ENCODE measurements around the gene CAMTA2. TPM values are rescaled to one million over a fixed set of nuclear protein-coding genes. Genes with fewer than 3 reads are reported as not detected.

The CAMTA2 gene
- total RNA-seq, 1 experiment from 2014 or later: 9.2 TPM

- TF ChIP-seq ZNF281 (CRISPR knock-in tag; IDR thresholded peaks at IDR 0.05) (no peak; the same call in 1 of the 2 replicates), ARID4B (CRISPR knock-in tag; IDR thresholded peaks at IDR 0.05; ENCODE audit: borderline replicate concordance) (no peak), FOXK1 (CRISPR knock-in tag; IDR thresholded peaks at IDR 0.05) (0 out of 2 replicates have a peak, but pooled peaks have one; percentile 48)
- TF ChIP-seq, protein P1, sequence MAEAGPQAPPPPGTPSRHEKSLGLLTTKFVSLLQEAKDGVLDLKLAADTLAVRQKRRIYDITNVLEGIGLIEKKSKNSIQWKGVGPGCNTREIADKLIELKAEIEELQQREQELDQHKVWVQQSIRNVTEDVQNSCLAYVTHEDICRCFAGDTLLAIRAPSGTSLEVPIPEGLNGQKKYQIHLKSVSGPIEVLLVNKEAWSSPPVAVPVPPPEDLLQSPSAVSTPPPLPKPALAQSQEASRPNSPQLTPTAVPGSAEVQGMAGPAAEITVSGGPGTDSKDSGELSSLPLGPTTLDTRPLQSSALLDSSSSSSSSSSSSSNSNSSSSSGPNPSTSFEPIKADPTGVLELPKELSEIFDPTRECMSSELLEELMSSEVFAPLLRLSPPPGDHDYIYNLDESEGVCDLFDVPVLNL (CRISPR knock-in tag; IDR thresholded peaks at IDR 0.05; ENCODE audit: borderline replicate concordance, low read depth): peak; percentile 80; the same call in 1 of the 2 replicates
Observed at GRCh38 chr17:4948166-4948930, 39.1 kb downstream of the CAMTA2 start, which contains the start of gene PFN1 (continued).

GRCh38 chr17:4947411-4948165 is 39.9 kb downstream of the CAMTA2 start:
- ChIA-PET CTCF (interaction anchor here (0.6 to 5.4 kb wide), 5 partner anchors 8 to 88 kb away, joined by 3 to 27 read pairs (median 6); partner anchors contain the start of genes RNF167, SLC25A11 and SLC52A1), POLR2A (interaction anchor here (0.7 to 3.5 kb wide), 5 partner anchors 7 to 520 kb away, joined by 3 to 45 read pairs (median 4); partner anchors contain the start of genes RNF167, SLC25A11 and SPAG7)
- TF ChIP-seq E2F1 (CRISPR knock-in tag; IDR thresholded peaks at IDR 0.05) (no peak), ETV6 (CRISPR knock-in tag; IDR thresholded peaks at IDR 0.05) (0 out of 2 replicates have a peak, but pooled peaks have one; percentile 45), GABPB1 (CRISPR knock-in tag; IDR thresholded peaks at IDR 0.05) (no peak), USF2 (CRISPR knock-in tag; IDR thresholded peaks at IDR 0.05) (no peak), ZNF416 (CRISPR knock-in tag; IDR thresholded peaks at IDR 0.05) (0 out of 2 replicates have a peak, but pooled peaks have one; percentile 36), NFE2L1 (CRISPR knock-in tag; IDR thresholded peaks at IDR 0.05) (no peak), EMX1 (CRISPR knock-in tag; IDR thresholded peaks at IDR 0.05) (0 out of 2 replicates have a peak, but pooled peaks have one; percentile 54), CREB1 (CRISPR knock-in tag; IDR thresholded peaks at IDR 0.05) (0 out of 2 replicates have a peak, but pooled peaks have one; percentile 80), NR2C2 (CRISPR knock-in tag; IDR thresholded peaks at IDR 0.05) (no peak), OVOL2 (CRISPR knock-in tag; IDR thresholded peaks at IDR 0.05; ENCODE audit: borderline replicate concordance) (0 out of 2 replicates have a peak, but pooled peaks have one; percentile 66), ZNF317 (CRISPR knock-in tag; IDR thresholded peaks at IDR 0.05; ENCODE audit: borderline replicate concordance, low read depth) (no peak; the same call in 1 of the 2 replicates), NFATC4 (CRISPR knock-in tag; IDR thresholded peaks at IDR 0.05) (0 out of 2 replicates have a peak, but pooled peaks have one; percentile 23), MYBL2 (CRISPR knock-in tag; IDR thresholded peaks at IDR 0.05) (peak; percentile 83), FOXP1 (CRISPR knock-in tag; IDR thresholded peaks at IDR 0.05; ENCODE audit: borderline replicate concordance) (peak; percentile 23; the same call in 1 of the 2 replicates), TP53 (CRISPR knock-in tag; IDR thresholded peaks at IDR 0.05) (peak; percentile 56; the same call in 1 of the 2 replicates), NFYB (CRISPR knock-in tag; conservative IDR thresholded peaks at IDR 0.05; ENCODE audit: low read depth) (no peak)
- TF ChIP-seq, protein P2, sequence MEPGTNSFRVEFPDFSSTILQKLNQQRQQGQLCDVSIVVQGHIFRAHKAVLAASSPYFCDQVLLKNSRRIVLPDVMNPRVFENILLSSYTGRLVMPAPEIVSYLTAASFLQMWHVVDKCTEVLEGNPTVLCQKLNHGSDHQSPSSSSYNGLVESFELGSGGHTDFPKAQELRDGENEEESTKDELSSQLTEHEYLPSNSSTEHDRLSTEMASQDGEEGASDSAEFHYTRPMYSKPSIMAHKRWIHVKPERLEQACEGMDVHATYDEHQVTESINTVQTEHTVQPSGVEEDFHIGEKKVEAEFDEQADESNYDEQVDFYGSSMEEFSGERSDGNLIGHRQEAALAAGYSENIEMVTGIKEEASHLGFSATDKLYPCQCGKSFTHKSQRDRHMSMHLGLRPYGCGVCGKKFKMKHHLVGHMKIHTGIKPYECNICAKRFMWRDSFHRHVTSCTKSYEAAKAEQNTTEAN (CRISPR knock-in tag; IDR thresholded peaks at IDR 0.05): peak; percentile 23; the same call in 1 of the 2 replicates
- Mint-ChIP-seq H3K27me3 (ENCODE audit: low read depth) (no peaks in the 10 kb centered on the region), H3K36me3 (peaks cover 35% of the 10 kb centered on the region), H3K4me3 (peak overlapping the region; percentile 91), H3K4me1 (peaks cover 38% of the 10 kb centered on the region), H3K9me3 (no peaks in the 10 kb centered on the region), H3K27ac (peak overlapping the region; percentile 87)
- DNase-seq (ENCODE audit: low spot score) (peak; percentile 59), ATAC-seq (no peak)
